ENCODE data around the gene ABRAXAS1.
"Not testable (repeated sequence)": the region's sequence is repeated elsewhere in the genome, so short reads cannot be mapped to it uniquely, and the experiment has no call there.

Gene ABRAXAS1

DNA sequence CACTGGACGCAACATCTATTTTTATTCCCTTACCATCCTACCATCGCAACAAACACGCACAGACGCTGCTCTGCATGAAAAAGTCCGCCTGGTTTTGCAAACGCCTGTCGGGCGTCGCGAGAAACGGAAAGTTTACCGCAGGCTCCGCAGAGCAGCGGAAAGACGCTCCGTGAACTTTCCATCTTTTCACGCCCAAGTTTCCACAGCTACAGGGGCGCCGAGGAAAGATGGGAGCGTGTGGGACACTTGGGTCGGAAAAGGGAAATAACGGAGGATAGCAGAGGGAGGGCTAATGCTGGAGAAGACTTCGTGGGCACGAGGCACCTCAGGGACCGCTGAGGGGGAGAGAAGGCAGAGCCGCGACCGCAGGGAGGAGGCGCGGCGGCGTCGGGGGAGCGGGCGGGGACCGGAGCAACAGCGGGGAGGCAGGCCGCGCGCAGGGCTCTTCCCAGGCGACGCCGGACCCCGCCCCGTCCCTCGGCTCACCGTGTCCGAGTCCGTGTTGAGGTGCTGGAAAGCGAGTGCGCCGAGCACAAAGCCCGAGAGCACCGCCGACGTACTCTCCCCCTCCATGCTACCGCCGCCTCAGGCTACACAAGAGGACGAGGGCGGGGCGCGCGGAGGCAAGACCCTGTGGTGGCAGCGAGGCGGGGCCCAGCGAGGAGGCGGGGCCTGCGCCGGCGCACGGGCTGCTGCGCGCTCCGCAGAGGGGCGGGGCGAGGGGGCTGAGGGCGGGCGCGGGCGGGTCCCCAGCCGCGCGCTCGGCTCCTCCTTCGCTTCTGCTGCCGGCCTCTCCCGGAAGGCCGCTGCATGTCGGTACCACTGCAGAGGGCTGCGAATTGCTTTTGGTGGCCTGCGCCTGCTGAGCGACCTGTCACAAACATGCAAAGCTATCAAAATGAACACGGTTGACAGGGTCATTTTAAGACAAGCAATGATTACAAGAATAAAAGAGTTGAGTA is at the start of gene ABRAXAS1:
TSS of gene ABRAXAS1 (minus strand) at position 601 of the 962 bp plus-strand sequence. CDS start at position 573, 28 bp downstream.
- peak; percentile 75 for DNase-seq

- no peak for DNase-seq
Measured at GRCh38 chr4:83527671-83528070, 42.8 kb upstream of the ABRAXAS1 start.

GRCh38 chr4:83522239-83522638 is 37.3 kb upstream of the ABRAXAS1 start:
- no peak for DNase-seq

GRCh38 chr4:83516042-83516772 is 31.3 kb upstream of the ABRAXAS1 start:
- DNase-seq = no peak

DNA sequence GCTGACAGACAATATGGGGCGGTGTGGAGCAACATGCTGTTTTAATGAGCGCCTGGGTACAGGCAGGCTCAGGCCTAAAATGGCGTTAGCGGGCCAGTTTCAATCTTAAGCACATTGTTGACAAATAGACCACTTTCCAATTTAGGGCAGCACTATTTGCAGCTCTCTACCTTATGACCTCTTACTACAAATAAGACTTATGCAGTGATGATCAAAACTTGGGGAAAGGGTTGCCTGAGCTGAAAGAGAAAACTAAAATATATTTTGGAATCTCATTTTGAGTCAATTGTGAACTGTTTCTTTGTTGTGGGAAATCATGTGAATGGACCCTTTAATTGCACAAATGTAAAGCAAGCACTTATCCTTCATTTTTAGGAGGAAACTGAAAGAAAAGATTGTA is 25.5 kb upstream of the ABRAXAS1 start:
- no peak for DNase-seq

GRCh38 chr4:83509156-83509585 is 24.3 kb upstream of the ABRAXAS1 start:
- not testable (repeated sequence) for DNase-seq

- DNase-seq = no peak
Measured at GRCh38 chr4:83504996-83505395, 20.1 kb upstream of the ABRAXAS1 start.

GRCh38 chr4:83504503-83504902 is 19.6 kb upstream of the ABRAXAS1 start:
- DNase-seq = no peak

GRCh38 chr4:83503974-83504373 is 19.1 kb upstream of the ABRAXAS1 start:
- no peak for DNase-seq

- DNase-seq = not testable (repeated sequence)
Measured at GRCh38 chr4:83501671-83502070, 16.8 kb upstream of the ABRAXAS1 start.

- DNase-seq = no peak
Measured at GRCh38 chr4:83498187-83498586, 13.3 kb upstream of the ABRAXAS1 start.

DNA sequence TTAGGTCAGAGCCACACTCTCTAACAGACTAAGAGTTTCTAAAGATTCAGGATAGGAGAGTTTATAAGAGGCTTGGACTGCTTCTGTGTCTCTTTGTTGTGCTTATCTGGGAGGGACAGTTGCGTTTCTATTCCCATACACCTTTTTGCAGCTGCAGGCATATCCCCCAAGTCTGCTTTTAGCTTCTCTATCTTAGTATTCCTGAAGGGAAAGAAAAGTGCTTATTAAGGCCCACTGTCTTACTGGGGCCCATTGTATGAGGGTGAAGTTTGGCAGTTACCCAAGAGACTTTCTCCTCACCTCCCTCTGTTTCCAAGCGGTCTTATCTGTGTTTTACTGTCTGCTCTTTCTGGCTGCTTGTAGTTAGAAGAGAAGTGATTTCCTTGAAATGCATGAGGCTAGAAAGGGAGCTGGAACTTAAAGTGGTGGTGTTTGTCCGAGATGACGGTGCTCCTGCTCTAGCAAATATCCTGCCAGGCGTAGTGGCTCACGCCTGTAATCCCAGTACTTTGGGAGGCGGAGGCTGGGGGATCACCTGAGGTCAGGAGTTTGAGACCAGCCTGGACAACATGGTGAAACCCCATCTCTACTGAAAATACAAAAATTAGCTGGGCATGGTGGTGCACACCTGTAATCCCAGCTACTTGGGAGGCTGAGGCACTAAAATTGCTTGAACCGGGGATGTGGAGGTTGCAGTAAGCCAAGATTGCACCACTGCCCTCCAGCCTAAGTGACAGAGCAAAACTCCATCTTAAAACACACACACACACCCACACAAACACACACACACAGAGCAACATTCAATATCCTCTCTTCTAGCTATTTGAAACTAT is 11.4 kb upstream of the ABRAXAS1 start:
- DNase-seq = not testable (repeated sequence)

GRCh38 chr4:83490876-83491450 is 6.1 kb upstream of the ABRAXAS1 start:
- DNase-seq = no peak

- DNase-seq = no peak
Measured at GRCh38 chr4:83489711-83490326, 4.9 kb upstream of the ABRAXAS1 start.

GRCh38 chr4:83486457-83487129 is 1.7 kb upstream of the ABRAXAS1 start:
- no peak for DNase-seq

DNA sequence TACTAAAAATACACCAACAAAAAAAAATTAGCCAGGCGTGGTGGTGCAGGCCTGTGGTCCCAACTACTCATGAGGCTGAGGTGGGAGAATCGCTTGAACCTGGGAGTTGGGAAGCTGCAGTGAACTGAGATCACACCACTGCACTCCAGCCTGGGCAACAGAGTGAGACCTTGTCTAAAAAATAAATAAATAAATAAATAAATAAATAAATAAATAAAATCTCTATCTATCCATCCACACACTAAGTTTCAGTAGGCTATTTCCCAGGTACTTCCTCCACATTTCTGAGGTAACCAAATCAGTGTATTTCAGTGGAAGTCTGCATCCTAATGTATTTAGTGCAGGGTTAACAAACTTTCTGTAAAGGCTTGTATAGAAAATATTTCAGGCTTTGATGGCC is 10.9 kb downstream of the ABRAXAS1 start:
- no peak for DNase-seq

GRCh38 chr4:83473423-83473822 is 11.5 kb downstream of the ABRAXAS1 start:
- DNase-seq = no peak

- DNase-seq = no peak
Measured at GRCh38 chr4:83456184-83456501, 28.8 kb downstream of the ABRAXAS1 start.

DNA sequence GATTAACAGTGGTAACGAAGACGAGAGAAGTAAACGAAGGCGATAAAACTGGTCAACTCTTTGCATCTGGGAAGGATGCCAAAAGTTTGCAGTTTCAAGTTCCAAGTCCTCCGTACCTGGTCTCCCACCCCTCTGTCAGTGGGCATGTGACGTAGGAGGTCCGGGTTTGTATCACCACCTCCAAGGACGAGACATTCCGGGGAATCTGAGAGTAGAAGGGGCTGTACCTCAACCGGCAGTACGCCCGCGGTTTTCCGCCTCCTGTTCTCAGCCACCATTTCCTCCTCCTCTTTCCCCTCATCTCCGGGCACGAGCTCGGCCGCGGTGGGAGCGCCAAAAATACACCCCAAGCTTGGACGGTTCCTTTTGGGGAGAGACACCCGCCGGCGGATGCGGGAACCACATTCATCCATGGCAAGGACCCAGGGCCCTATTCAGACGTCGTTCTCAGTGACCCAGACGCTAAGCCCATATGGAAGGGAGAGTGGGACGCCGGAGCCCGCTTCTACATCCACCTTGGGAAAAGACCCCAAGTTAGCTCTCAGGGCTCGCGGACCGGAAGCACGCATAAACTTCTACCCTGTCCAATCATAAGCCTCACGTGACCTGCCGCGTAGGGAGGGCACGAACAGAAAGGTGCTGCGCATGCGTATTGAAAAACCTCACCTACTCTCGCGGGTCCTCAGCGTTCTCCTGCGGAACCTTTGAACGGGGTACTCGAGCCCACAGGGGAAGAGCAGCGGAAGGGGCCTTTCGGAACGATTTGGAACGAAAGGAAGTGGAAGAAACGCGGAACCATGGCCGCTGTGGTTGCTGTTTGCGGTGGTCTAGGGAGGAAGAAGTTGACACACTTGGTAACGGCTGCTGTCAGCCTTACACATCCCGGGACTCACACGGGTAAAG is 29.4 kb downstream of the ABRAXAS1 start, which contains the start of the genes HELQ and MRPS18C:
TSS of gene HELQ (minus strand) at position 543 of the 903 bp plus-strand sequence. CDS start at position 413, 130 bp downstream.
TSS of gene MRPS18C (plus strand) at position 778 of the 903 bp plus-strand sequence. CDS start at position 798, 20 bp downstream.
- DNase-seq = peak; percentile 99

- DNase-seq = no peak
Measured at GRCh38 chr4:83454686-83455085, 30.2 kb downstream of the ABRAXAS1 start.

Data from NCI-H187 treated with DMSO at 0.1 percent for 48 hours (cell line).